Sigmoid colon (tissue), 4 donors: ENCODE results near the gene HGS.

Experiments
- POLR2A ChIP-seq, 2 donors: fragments of 450-650 bp; IDR thresholded peaks; one replicate each; pipeline ENCODE4 v1.6.1; 2016; ENCODE audit warnings: antibody characterized with exemption in 2 of 2, mild to moderate bottlenecking in 2 of 2, moderate library complexity in 2 of 2
- POLR2AphosphoS5 ChIP-seq, 4 donors: sonication (generic); formaldehyde crosslinking; IDR thresholded peaks; one replicate each; pipeline ENCODE4 v1.6.1; 2017; ENCODE audit warnings: antibody characterized with exemption in 4 of 4
- TF ChIP-seq, protein P1 (sequence below), 4 experiments: fragments of 450-650 bp in 3 of 4; fragments of 200-600 bp in 1 of 4; IDR thresholded peaks; one replicate each; pipeline ENCODE4 v1.5.1; 2016 to 2019; ENCODE audit warnings: antibody characterized with exemption in 4 of 4, mild to moderate bottlenecking in 3 of 4, moderate library complexity in 2 of 4

DNA sequence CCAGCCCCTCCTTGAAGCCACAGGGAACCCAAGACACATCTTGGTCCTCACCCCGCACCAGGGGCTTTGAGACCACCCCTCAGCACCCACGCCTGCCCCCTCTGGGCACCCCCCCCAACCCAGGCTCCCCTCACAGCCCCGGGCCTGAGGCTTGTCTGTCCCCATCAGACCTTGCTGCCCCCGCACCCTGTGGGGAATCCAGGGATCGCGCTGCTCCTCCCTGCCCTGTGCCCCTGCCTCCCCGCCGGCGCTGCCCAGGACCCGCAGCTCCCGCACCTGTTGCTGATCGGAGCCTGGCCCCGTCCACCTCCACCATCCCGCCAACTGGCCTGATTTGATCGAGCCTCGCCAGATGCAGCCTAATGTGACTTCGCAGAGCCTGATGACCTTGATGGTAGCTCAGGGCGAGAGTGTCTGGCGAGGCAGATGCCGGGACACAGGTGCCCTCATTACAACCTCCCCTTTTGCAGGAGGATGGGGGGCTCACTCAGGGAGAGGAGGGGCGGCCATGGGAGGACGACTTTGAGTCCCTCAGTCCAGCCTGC is 57.3 kb downstream of the HGS start:
- TF ChIP-seq, protein P1, sequence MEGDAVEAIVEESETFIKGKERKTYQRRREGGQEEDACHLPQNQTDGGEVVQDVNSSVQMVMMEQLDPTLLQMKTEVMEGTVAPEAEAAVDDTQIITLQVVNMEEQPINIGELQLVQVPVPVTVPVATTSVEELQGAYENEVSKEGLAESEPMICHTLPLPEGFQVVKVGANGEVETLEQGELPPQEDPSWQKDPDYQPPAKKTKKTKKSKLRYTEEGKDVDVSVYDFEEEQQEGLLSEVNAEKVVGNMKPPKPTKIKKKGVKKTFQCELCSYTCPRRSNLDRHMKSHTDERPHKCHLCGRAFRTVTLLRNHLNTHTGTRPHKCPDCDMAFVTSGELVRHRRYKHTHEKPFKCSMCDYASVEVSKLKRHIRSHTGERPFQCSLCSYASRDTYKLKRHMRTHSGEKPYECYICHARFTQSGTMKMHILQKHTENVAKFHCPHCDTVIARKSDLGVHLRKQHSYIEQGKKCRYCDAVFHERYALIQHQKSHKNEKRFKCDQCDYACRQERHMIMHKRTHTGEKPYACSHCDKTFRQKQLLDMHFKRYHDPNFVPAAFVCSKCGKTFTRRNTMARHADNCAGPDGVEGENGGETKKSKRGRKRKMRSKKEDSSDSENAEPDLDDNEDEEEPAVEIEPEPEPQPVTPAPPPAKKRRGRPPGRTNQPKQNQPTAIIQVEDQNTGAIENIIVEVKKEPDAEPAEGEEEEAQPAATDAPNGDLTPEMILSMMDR (IDR thresholded peaks at IDR 0.05): no peak
- TF ChIP-seq POLR2A (IDR thresholded peaks at IDR 0.05) (no peak), POLR2AphosphoS5 (IDR thresholded peaks at IDR 0.05) (no peak)
